Omental fat pad (tissue), 4 donors: ENCODE measurements around the gene AKR1A1. TPM values are rescaled to one million over a fixed set of nuclear protein-coding genes. Genes with fewer than 3 reads are reported as not detected.

ENCODE experiments used
- ATAC-seq: fragments of 150-250 bp; one replicate; pipeline ENCODE4 v1.9.1; 2016; ENCODE audit warnings: mild to moderate bottlenecking, moderate library complexity; ENCODE audit not compliant: low FRiP score
- DNase-seq: peaks from one replicate; pipeline ENCODE4 v3.0.0-alpha.2; 2019; ENCODE audit warnings: low spot score
- total RNA-seq, 4 donors: library from RNA; depleted of rRNA; stranded (reverse); fragments of >200 nt; gene quantifications; one replicate each; pipeline ENCODE4 v1.1.0, GENCODE V29; 2016
- TF ChIP-seq, protein P1 (sequence below), 3 donors: fragments of 450-650 bp; IDR thresholded peaks; one replicate each; pipeline ENCODE4 v1.5.1; 2016 to 2017; ENCODE audit warnings: antibody characterized with exemption in 3 of 3, mild to moderate bottlenecking in 3 of 3, moderate library complexity in 2 of 3

Gene AKR1A1
- 100 to 1,000 TPM in 1 of 4 donors, 10 to 100 TPM in 3; 76.6 to 114 (median 86.2) TPM for total RNA-seq

DNA sequence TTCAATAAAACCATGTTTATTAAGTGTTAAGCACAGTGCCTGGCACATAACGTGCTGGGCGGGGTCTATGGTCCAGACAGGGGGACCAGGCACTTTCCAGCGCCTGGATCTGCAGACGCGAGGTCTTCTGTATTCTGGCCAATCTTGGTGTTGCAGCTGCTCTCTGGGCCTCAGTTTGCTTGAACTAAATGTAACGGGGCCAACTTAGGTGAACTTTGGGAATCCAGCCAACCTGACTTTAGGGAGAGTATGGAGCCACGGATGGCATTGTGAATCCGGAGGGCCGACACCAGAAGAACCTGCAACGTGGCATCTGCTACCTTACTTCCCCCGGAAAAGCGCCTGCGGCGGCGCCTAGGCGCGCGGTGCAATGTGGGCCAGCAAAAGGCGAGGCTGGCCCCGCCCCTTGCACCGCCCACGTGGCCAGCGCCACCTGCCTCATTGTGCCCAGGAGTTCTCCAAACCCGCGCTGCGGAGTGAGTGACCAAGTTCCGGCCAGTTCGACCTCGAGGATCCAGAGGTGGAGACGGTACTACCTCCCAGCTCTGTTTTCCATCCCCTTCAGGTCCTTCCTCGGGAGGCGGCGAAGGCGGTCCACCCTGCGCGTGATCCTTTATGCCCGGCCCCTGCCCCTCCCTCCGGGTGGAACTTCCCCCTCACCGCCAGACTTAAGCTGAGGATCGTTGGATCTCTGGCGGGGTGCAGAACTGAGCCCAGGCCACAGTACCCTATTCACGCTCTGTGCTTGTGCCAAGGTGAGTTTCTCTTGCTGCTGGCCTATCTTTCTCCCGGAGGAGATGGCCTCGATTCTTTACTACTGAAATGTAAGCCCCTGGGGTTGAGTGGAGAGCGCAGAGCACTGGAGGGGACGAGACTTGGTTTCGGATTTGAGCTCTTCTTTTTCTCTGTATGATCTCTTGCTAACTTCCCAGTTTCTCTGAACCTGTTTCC lies at the start of gene AKR1A1:
AKR1A1 (plus strand) TSS at position 426 of the 951 bp plus-strand sequence. CDS start 10,969 bp downstream, outside the sequence.
- DNase-seq (peak; percentile 64), ATAC-seq (peak; percentile 96)
- TF ChIP-seq, protein P1, sequence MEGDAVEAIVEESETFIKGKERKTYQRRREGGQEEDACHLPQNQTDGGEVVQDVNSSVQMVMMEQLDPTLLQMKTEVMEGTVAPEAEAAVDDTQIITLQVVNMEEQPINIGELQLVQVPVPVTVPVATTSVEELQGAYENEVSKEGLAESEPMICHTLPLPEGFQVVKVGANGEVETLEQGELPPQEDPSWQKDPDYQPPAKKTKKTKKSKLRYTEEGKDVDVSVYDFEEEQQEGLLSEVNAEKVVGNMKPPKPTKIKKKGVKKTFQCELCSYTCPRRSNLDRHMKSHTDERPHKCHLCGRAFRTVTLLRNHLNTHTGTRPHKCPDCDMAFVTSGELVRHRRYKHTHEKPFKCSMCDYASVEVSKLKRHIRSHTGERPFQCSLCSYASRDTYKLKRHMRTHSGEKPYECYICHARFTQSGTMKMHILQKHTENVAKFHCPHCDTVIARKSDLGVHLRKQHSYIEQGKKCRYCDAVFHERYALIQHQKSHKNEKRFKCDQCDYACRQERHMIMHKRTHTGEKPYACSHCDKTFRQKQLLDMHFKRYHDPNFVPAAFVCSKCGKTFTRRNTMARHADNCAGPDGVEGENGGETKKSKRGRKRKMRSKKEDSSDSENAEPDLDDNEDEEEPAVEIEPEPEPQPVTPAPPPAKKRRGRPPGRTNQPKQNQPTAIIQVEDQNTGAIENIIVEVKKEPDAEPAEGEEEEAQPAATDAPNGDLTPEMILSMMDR (IDR thresholded peaks at IDR 0.05), result no peak

GRCh38 chr1:45501505-45501859 lies 49.1 kb upstream of the AKR1A1 start:
- DNase-seq (no peak), ATAC-seq (no peak)

GRCh38 chr1:45503462-45504360 lies 46.9 kb upstream of the AKR1A1 start:
- ATAC-seq (no peak), DNase-seq (no peak)

More at GRCh38 chr1:45501505-45501859, 49.1 kb upstream of the AKR1A1 start:
- TF ChIP-seq, protein P1 (IDR thresholded peaks at IDR 0.05), result no peak

DNA sequence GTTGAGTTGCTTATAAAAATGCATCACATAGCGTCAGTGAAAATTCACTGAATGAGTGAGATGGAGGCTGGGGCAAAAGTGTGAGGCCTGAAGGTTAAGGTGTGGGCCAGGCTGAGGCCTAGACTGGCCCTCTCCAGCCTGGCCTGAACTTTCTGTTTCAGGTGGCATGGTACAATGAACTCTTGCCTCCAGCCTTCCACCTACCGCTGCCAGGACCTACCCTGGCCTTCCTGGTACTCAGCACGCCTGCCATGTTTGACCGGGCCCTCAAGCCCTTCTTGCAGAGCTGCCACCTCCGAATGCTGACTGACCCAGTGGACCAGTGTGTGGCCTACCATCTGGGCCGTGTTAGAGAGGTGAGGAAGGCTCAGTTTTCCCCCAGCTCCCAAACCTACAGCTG lies 43.4 kb upstream of the AKR1A1 start:
- TF ChIP-seq, protein P1 (IDR thresholded peaks at IDR 0.05), result no peak
- ATAC-seq (peak; percentile 7), DNase-seq (no peak)

More at GRCh38 chr1:45503462-45504360, 46.9 kb upstream of the AKR1A1 start:
- TF ChIP-seq, protein P1 (IDR thresholded peaks at IDR 0.05), result no peak

GRCh38 chr1:45507893-45508292 lies 42.7 kb upstream of the AKR1A1 start:
- ATAC-seq (no peak), DNase-seq (no peak)
- TF ChIP-seq, protein P1 (IDR thresholded peaks at IDR 0.05), result no peak

DNA sequence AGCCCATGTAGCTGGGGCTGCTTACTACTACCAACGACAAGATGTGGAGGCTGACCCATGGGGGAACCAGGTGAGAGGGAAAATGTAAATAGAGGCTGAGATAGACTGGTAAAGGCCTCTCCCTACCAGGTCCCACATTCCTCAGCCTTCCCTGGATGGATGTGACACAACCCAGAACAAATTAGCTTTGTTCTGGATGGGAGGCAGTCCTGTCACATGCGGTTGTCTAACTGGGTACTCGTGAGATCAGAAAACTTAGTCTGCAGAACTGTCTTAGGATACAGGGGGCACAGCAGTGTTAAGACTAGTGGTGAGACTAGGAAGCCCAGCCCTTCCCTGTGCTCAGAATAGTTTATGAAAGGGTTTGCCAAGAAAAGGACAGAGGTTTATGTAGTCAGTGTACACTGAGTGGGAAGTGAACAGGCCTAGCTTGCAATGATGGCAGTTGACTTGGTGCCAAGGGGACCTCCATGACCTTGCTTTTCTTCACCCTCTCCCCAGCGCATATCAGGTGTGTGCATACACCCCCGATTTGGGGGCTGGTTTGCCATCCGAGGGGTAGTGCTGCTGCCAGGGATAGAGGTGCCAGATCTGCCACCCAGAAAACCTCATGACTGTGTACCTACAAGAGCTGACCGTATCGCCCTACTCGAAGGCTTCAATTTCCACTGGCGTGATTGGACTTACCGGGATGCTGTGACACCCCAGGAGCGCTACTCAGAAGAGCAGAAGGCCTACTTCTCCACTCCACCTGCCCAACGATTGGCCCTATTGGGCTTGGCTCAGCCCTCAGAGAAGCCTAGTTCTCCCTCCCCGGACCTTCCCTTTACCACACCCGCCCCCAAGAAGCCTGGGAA lies 42.1 kb upstream of the AKR1A1 start:
- DNase-seq (no peak), ATAC-seq (no peak)
- TF ChIP-seq, protein P1 (IDR thresholded peaks at IDR 0.05), result no peak
